Uterus (tissue), 2 donors: ENCODE results near the gene TDRD9.

Source experiments
- CTCF ChIP-seq, 4 experiments: fragments of 200-600 bp in 2 of 4; fragments of 450-650 bp in 2 of 4; sonication (generic) in 2 of 4; IDR thresholded peaks; one replicate each; pipeline ENCODE4 v1.5.1; 2016 to 2019; ENCODE audit warnings: antibody characterized with exemption in 4 of 4, mild to moderate bottlenecking in 2 of 4, moderate library complexity in 1 of 4
- POLR2A ChIP-seq, 2 donors: fragments of 450-650 bp; IDR thresholded peaks; one replicate each; pipeline ENCODE4 v1.6.1; 2016; ENCODE audit warnings: antibody characterized with exemption in 2 of 2, mild to moderate bottlenecking in 1 of 2, moderate library complexity in 1 of 2

GRCh38 chr14:103925316-103925715 is 2.9 kb upstream of the TDRD9 start:
- TF ChIP-seq CTCF (IDR thresholded peaks at IDR 0.05) = no peak
- no peak for TF ChIP-seq POLR2A (IDR thresholded peaks at IDR 0.05)
